Measurements from ENCODE around the gene KASH5.
A peak's percentile ranks its signal among the peaks of the same experiment; 100 is the strongest.
"Not testable (repeated sequence)": the region's sequence is repeated elsewhere in the genome, so short reads cannot be mapped to it uniquely, and the experiment has no call there.

The KASH5 gene

DNA sequence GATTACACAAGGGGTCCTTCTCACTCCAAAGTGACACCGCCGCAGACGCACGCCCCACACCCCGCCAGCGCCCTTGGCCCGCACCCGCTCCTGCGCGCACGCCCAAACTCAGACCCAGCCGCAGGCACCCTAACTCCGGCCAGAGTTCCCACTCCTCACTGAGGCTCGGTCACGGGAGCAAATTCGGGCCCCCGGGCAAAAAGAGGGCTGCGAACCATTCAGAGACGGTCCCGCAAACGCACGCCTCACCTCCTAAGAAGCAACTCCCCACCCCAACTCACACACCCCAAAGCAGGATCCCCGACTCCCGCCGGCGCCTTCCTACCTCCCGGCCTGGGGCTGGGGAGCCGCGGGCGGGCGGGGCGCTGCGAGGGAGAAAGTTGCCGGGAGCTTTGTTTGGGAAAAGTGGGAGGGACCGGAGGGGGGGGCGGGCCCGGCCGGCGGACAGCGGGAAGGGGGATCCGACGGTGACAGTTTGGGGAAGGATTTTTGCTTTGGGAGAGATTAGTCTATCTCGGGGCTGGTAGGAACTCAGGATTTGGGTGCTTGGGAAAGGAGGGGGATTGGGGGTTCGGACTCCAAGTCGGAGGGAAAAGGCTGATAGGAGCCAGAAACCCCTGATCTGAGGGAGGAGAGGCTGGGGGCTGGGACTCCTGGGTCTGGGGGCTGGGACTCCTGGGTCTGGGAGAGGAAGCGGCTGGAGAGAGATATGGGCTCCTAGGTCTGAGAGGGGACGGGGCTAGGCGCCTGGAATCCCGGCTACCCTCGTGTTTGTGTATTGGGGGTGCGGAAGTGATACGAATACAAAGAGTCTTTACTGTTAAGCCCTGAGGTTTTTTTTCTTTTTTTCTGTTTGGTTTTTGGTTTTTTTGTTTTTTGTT is 25.8 kb upstream of the KASH5 start, which contains the start of gene TEAD2:
Gene TEAD2 (minus strand): TSS at position 369 of the 881 bp plus-strand sequence. CDS start 2,341 bp downstream, outside the sequence.
- no peak for DNase-seq (ENCODE audit: low read depth in 3 of 3)

DNA sequence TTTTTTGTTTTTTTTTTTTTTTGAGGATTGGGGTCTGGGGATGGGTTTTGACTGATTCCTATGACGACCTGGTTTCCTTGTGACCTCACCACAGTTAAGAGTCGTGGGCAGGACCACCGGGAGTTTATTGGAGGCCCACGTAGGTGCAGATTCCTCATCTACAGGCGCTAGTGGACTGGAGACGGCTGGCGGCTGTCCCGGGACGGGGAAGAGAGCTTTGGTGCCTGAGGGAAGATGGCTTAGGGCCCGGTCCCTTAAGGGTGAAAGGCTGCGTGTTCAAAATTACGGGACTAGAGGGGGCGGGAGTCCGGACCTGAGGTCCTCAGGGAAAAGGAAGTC is 25.2 kb upstream of the KASH5 start:
- DNase-seq (ENCODE audit: low read depth in 3 of 3) = no peak

DNA sequence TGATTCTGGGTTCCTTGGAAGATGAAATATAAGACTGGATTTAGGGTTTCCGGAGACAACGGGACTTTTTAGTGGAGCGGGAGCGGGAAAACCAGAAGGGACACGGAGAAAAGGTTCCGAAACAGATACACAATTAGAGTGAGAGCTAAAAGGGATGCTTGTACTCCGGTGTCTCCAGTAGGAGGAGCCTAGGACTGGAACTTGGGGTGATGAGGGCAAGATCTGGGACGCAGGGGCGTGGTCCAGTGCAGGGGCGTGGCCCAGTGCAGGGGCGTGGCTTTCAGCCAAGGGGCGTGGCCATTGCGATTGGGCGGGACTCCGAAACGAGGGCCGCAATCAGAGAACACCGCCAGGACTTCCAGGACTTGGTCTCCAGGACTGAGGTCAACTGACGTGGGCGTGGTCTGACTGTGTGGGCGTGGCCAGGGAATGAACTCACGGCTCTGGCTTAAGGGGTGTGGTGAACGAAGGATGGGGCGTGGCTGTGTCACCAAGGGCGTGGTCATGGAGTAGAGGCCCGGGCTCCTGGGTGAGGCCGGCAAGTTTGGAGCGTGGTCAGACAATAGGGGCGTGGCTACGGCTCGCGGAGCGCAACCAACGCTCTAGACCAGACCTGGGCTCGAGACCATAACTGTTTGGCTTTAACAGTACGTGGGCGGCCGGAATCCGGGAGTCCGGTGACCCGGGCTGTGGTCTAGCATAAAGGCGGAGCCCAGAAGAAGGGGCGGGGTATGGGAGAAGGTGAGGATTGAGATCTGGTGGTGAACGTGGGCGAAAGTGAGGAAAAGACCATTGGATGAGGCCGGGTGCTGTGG is 24.6 kb upstream of the KASH5 start, which contains the start of gene DKKL1:
Gene DKKL1 (plus strand): TSS at position 610 of the 815 bp plus-strand sequence. CDS start 122 bp downstream, at position 732.
- DNase-seq (ENCODE audit: low read depth in 3 of 3) = peak in 2 of 3 experiments; percentile 23 to 36

DNA sequence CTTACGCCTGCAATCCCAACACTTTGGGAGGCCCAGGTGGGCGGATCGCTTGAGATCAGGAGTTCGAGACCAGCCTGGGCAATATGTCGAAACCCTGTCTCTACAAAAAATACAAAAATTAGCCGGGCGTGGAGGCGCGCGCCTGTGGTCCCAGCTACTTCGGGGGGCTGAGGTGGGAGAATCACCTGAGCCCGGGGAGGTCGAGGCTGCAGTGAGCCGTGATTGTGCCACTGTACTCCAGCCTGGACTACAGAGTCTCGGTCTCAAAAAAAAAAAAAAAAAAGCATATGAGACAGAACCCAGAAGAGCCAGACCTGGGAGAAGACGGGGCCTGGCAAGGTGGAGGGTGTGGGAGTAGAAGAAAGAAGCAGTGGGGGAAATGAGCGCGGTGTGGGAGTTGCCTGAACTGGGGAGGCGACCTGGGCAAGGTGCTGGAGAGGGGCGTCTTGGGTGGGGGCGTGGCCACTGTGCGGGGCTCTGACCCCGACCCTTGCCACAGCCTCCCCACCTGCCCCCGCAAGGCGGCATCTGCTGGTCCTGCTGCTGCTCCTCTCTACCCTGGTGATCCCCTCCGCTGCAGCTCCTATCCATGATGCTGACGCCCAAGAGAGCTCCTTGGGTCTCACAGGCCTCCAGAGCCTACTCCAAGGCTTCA is 23.8 kb upstream of the KASH5 start:
- DNase-seq (ENCODE audit: low read depth in 3 of 3) = no peak

DNA sequence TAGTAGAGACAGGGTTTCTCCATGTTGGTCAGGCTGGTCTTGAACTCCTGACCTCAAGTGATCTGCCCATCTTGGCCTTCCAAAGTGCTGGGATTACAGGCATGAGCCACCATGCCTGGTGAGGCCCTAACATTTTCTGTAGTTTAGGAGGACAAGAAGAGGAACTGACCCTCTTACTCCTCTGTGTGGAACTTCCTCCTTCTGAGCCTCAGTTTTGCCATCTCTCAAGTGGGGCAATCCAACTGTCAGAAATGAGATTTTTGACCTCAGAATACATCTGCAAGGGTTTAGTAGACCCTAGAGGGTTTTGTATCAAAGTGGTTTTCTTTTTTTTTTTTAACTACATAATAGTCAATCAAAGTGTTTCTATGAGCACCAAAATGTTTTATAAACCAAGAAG is 21.9 kb upstream of the KASH5 start:
- DNase-seq (ENCODE audit: low read depth in 3 of 3) = no peak

DNA sequence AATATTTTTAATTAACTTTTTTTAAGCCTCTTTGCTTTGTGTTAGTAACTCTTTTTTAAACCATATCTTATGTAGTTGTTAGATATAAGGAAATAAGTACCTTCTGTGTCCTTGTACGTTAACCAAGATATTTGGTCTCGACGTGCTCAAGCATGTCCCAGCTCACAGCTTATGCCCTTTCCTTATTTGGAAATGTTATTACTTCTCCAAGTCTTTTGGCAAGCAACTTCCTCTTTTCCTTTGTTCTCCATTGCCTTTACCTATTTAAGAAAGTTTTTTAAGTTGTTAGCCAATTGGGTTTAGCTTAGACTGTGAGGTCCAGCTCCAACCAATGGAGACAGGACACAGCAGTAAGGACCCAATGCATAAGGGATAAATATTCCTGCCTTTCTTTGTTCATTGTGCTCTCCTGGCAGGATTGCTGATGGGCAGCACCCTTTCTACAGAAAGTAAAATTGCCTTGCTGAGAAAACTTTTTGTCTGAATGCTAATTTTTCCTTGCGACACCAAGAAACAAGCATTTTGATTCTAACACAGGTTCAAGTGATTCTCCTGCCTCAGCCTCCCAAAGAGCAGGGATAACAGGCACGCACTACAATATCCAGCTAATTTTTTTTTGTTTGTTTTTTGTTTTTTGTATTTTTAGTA is 19.2 kb upstream of the KASH5 start:
- no peak for DNase-seq (ENCODE audit: low read depth in 3 of 3)

DNA sequence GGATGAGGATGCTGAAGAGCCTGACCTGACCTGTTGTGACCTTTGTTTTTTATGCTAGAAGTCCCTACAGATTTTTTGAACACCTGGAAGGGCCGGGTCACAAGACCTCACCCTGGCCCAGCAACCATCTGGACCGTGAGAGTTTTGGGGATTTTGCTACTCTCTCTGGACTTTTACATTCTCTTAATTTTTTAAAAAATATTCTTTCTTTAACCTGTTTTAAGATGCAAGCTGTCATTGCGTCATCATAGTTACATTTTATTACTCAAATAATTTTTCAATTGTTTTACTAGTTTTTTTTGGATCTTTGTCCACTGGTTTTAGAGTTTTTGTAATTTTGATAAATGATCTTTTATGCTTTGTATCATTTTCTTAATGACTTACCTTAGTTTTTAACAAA is 16.9 kb upstream of the KASH5 start:
- no peak for DNase-seq (ENCODE audit: low read depth in 3 of 3)

DNA sequence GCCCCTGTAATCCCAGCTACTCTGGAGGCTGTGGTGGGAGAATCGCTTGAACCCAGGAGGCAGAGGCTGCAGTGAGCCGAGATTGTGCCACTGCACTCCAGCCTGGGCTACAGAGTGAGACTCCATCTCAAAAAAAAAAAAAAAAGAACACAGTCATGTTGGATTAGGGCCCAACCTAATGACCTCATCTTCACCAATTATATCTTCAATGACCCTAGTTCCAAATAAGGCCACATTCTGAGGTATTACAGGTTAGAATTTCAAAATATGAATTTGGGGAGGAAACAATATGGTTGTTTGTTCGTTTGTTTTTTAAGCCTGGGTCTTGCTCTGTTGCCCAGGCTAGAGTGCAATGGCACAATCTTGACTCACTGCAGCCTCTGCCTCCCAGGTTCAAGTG is 14.9 kb upstream of the KASH5 start:
- not testable (repeated sequence) for DNase-seq (ENCODE audit: low read depth in 3 of 3)

DNA sequence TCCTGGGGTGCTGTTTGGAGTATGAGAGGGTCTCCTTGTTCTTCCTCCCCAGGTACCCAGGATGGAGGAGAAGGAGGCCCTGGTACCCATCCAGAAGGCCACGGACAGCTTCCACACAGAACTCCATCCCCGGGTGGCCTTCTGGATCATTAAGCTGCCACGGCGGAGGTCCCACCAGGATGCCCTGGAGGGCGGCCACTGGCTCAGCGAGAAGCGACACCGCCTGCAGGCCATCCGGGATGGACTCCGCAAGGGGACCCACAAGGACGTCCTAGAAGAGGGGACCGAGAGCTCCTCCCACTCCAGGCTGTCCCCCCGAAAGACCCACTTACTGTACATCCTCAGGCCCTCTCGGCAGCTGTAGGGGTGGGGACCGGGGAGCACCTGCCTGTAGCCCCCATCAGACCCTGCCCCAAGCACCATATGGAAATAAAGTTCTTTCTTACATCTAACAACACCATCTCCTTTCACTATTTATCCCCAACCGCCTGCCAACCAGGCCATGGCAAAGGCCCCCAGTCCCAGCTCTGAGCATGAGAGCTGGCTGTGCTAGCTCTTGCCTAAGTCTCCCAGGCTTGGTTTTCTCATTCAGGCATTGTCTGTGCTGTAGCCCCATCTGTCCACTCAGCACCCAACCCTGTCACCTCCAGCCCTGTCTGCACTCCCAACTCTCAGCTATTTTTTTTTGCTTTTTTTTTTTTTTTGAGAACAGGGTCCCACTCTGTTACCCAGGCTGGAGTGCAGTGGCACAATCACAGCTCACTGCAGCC is 13.2 kb upstream of the KASH5 start:
- no peak for DNase-seq (ENCODE audit: low read depth in 3 of 3)

DNA sequence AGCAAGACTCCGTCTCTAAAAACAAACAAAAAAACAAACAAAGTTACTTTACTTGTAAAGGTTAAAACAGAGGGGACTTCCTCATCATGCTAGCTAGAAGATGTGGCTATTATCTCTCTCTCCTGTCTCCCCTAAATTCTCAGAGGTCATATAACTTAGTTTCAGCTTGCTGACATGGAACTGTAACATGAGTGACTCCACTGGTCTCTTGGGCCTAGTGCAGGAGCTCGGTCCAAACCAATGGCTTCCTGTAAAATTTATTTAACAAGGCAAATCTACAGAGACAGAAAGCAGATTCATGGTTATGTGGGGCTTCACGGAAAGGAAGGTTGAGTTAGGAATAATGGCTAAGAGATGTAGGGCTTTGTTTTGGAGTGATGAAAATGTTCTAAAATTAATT is 9.5 kb upstream of the KASH5 start:
- DNase-seq (ENCODE audit: low read depth in 3 of 3) = no peak

DNA sequence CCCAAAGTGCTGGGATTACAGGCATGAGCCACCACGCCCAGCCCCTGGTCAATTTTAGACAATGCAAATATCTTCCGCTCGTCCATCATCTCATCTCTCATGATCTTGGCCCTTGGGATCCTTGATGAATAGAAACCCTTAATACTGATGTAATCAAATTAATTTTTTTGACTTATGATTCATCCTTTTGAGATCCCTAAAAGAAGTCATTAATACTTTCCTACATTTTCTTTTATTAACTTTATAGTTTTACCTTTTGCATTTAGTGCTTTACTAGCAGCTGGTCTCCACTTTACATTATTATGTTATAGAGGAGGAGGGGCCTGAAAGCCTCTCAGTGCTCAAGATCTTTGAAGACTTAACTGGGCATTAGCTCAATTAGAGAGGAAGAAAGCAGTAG is 7.7 kb upstream of the KASH5 start:
- DNase-seq (ENCODE audit: low read depth in 3 of 3) = no peak

DNA sequence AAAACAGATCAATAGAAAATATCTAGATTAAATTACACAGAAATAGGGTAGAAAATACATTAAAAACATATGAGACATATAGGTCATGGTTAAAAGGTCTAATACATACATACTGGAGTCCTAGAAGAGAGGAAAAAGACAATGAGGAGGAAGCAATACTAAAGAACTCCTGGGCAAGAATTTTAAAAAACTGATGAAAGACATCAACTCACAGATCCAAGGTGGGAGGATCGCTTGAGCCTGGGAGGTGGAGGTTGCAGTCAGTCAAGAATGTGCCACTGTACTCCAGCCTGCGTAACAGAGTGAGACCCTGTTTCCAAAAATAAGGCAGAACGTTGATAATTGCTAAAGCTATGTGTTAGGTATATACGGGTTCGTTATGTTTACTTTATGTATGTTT is 5.4 kb upstream of the KASH5 start:
- DNase-seq (ENCODE audit: low read depth in 3 of 3) = no peak

DNA sequence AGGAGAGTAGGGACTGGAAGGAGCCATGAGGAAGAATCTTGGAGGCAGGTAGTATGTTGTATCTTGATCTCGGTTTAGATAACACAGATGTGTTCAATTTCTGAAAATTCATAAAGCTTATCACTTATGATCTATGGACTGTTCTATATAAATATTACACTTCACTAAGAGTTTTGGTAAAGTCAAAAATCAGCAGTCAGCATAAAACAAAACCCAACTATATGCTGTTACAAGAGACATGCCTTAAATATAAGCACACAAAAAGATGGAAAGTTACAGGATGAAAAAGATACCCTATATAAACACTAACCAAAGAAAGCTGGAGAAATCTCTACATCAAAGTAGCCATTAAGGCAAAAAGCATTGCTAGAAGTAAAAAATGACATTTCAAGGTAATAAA is 4.5 kb upstream of the KASH5 start:
- no peak for DNase-seq (ENCODE audit: low read depth in 3 of 3)

DNA sequence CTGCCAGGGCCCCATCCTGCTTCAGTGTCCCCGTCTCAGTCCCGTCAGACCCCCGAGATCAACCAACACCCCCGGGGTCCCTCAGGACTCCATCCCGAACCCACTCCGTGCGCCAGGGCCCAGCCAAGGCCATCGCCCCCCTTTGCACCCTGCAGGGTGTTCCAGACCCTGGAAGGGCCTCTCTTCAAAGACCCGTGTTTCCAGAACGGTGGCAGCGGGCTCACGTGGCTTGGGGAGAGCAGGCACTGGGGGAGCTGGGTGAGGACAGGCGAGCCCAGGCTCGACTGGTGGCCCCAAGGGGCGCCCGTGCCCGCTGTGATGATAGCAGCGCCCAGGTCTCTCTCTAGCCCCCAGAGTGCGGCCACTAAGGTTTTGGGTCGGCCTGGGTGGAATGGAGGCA is 1.4 kb downstream of the KASH5 start:
- no peak for DNase-seq (ENCODE audit: low read depth in 3 of 3)

DNA sequence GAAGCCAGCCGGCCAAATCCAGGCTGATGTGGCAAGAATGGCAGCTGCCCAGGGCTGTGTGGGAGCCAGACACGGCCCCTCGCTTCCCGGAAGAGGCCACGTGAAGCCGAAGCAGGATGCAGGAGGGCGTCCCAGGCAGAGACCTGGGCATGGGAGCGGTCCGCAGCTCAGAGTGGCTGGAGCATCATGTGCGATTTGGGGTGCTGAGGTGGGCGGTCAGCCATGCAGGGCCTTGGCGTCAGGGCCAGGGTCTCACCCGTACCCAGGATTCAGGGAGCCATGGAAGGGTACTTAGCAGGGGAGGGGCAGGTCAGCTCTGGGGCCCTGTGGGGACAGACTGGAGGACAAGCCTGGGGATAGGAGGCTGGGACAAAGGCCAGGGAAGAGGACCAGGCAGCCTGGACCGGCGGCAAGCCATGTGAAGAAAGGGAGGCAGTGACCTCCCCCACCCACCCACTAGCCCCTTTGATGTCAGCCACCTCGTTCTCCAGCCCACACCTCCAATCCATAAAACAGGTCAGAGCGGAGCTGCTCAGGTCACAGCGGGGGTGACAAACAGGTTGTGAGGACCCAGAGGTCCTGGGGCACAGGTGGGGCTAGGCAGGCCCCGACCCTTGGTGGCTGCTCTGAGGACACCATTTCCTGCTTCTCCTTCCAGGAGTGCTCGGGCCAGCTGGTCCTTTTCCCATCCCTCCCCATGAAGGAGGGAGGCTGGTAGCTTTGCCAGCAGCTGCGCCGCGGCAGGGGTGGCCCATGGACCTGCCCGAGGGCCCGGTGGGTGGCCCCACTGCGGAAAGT is 2.3 kb downstream of the KASH5 start:
- no peak for DNase-seq (ENCODE audit: low read depth in 3 of 3)

DNA sequence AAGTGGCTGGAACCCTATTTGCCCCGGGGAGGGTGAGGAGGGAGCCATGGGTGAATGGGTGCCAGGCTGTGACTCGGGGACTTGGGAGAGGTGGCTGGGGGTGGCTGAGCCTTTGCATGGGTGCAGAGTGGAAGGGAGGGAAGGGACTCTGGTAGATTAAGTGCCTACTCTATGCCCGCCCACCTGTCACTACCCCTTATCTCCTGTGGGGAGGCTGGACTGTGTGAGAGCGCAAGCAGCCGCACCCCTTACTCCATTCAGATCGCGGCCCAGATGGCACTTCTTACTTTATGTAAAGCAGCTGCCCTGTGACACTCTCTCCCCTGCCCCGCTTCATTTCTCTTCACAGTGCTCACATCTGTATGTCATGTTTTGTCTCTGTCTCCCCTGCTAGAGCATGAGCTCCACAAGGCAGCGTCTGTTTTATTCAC is 2.9 kb downstream of the KASH5 start:
- DNase-seq (ENCODE audit: low read depth in 3 of 3) = no peak

DNA sequence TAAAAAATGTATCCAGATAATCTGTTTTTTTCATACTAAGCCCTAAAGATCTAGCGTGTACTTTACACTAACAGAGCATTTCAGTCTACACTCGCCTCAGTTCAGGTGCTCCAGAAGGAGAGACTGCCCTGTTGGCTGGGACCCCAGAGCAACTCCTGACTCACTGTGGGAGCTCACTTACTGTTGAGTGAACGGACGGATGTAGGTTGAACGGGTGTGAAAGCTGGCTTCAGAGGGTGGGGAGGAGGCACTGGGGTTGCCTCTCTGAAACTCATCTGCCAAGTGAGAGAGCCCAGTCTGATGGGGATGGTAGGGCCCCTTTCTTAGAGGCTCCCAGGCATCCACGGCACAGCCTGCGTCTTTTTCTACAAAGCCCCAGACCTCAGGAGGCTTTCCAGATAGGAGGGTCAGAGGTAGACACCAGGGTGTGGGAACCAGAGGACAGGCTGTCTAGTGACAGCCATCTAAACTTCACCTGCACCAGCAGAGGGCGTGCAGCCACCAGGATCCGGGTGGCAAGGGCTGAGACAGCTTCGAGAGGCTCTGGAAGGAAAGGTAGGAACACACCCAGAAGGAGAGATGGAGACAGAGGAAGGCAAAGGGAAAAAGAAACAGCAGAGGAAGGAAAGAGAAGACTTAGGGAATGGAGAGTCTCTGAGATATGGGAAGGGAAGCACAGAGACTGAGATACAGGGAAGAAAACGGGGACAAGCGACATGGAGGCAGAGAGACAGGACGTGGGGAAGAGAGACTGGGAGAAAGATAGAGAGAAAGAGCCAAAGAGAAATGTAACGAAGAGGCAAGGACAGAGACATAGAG is 3.7 kb downstream of the KASH5 start:
- DNase-seq (ENCODE audit: low read depth in 3 of 3) = peak; percentile 56 to 64 (median 61)

DNA sequence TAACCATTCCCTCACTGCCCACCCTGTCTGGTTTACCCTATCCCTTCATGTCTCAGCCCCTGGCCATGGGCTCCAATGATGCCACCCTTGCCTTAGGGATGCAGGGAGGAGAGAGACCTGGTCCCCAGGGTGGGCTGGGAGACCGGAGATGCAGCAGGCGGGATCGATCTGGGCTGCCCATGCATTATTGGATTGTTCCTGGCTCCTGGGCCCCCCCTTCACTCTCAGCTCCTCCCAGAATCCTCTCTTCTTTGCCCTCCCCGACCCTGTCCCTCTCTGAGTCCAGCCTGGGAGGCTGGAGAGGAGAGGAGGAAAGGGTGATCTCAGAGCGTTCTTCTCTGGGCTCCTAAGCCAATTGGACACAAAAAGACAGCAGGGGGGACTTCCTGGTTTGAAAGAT is 5.8 kb downstream of the KASH5 start:
- no peak for DNase-seq (ENCODE audit: low read depth in 3 of 3)
